Measurements from ENCODE around the gene SPTLC1. TPM values are rescaled to one million over a fixed set of nuclear protein-coding genes. Genes with fewer than 3 reads are reported as not detected.

The SPTLC1 gene
- total and polyA plus RNA-seq, 2 of the 8 experiments (the other 6 are each of a cell fraction or from before 2014, with no cell fraction given): 34.2 to 62.1 TPM

- H2BK12ac ChIP-seq (ENCODE audit: low read depth, low read length): no peak overlapping the region
- FAIRE-seq: no peak
- H2AK5ac ChIP-seq (ENCODE audit: low read depth, low read length): no peak overlapping the region
- ChIA-PET POLR2A (ENCODE audit: partially characterized antibody) (interaction anchor here (1.5 kb wide), 1 partner anchor 155 kb away, joined by 3 read pairs; no protein-coding TSS in a partner anchor), CTCF (ENCODE audit: partially characterized antibody) (interaction anchor here (0.8 to 3.5 kb wide), 3 partner anchors 45 to 651 kb away, joined by 3 to 22 read pairs (median 3); no protein-coding TSS in a partner anchor)
- H4K5ac ChIP-seq (ENCODE audit: insufficient read length, low read depth, low read length): no peak overlapping the region
- H2BK20ac ChIP-seq (ENCODE audit: low read length): no peak overlapping the region
- H4K91ac ChIP-seq (replicated peaks; ENCODE audit: insufficient read length, low read length): no peak overlapping the region
- H3K36me3 ChIP-seq (ENCODE audit: control insufficient read depth in 2 of 4, insufficient read depth in 4 of 4, low read length in 3 of 4): no peaks in the 10 kb centered on the region
- peaks cover under 1% of the 10 kb centered on the region; the same call in 1 of the 2 replicates for H3K23me2 ChIP-seq (ENCODE audit: low read depth, low read length)
- no peak overlapping the region for H2AFZ ChIP-seq (ENCODE audit: low read length)
- no peaks in the 10 kb centered on the region for H3K79me2 ChIP-seq (ENCODE audit: control insufficient read depth in 1 of 2, insufficient read depth in 2 of 2, low read length in 2 of 2)
- no peak overlapping the region for H3K4ac ChIP-seq (replicated peaks; ENCODE audit: insufficient read length, low read depth, low read length)
- 78% methylated on average over 13 of the region's 19 CpGs; no CpG with 5 or more reads in 1 of the 2 experiments for WGBS, 2 experiments (ENCODE audit: extremely low coverage in 1 of 2, insufficient coverage in 1 of 2, insufficient read length in 1 of 2, insufficient replicate concordance in 2 of 2, low coverage in 1 of 2, low lambda C conversion rate in 2 of 2, missing lambda C conversion rate in 1 of 2)
- H3K56ac ChIP-seq (replicated peaks; ENCODE audit: insufficient read length, low read depth, low read length): no peak overlapping the region
- H4K20me1 ChIP-seq (replicated peaks in 1 of 2; ENCODE audit: control insufficient read depth in 1 of 2, insufficient read depth in 2 of 2, low read length in 2 of 2): peaks cover 3% of the 10 kb centered on the region in 2 experiments
- peaks cover 3 to 11% (median 8%) of the 10 kb centered on the region in 4 experiments; a peak in 6 of 7 replicates for H3K27me3 ChIP-seq (replicated peaks in 1 of 4; ENCODE audit: control insufficient read depth in 3 of 4, extremely low read depth in 1 of 4, insufficient read depth in 3 of 4, low read length in 3 of 4)
- H3K9ac ChIP-seq (replicated peaks in 1 of 4; ENCODE audit: extremely low read depth in 1 of 4, low read depth in 3 of 4, low read length in 3 of 4): no peak overlapping the region
- no peak overlapping the region for H2BK15ac ChIP-seq (ENCODE audit: low read length)
- no peak for DNase-seq (ENCODE audit: low read depth in 1 of 2, low spot score in 2 of 2)
- H3K79me1 ChIP-seq (ENCODE audit: low read depth, low read length): no peaks in the 10 kb centered on the region
- no peak overlapping the region; the same call in 1 of the 2 replicates for H4K8ac ChIP-seq (ENCODE audit: extremely low read depth, insufficient read depth, low read length)
- TF ChIP-seq EZH2 (IDR thresholded peaks at IDR 0.05; ENCODE audit: low read depth, low read length, severe bottlenecking) (no peak), YY1 (IDR thresholded peaks at IDR 0.05; ENCODE audit: low read depth, low read length) (no peak), USF2 (IDR thresholded peaks at IDR 0.05; ENCODE audit: low read length) (no peak), KDM5A (IDR thresholded peaks at IDR 0.05; ENCODE audit: low read length) (no peak), SAP30 (IDR thresholded peaks at IDR 0.05; ENCODE audit: insufficient read depth, insufficient replicate concordance, low read length) (no peak), CBX8 (IDR thresholded peaks at IDR 0.05; ENCODE audit: borderline replicate concordance, low read depth, low read length) (no peak)
- no peak overlapping the region for H3K18ac ChIP-seq (ENCODE audit: extremely low read depth, low read length)
- no peak overlapping the region for H3K23ac ChIP-seq (ENCODE audit: insufficient read length)
- H2BK120ac ChIP-seq (replicated peaks; ENCODE audit: low read depth, low read length): no peak overlapping the region
- no peaks in the 10 kb centered on the region for H3K9me3 ChIP-seq (ENCODE audit: insufficient read depth in 2 of 2, low read depth in 1 of 2, low read length in 1 of 2)
- H3K4me1 ChIP-seq (replicated peaks in 1 of 4; ENCODE audit: control insufficient read depth in 3 of 4, insufficient read depth in 4 of 4, low read length in 3 of 4): peaks cover 0 to 9% (median 5%) of the 10 kb centered on the region in 4 experiments; a peak in 4 of 7 replicates
- no peak overlapping the region for H3K4me2 ChIP-seq (ENCODE audit: insufficient read depth in 1 of 2, low read depth in 2 of 2, low read length in 2 of 2)
- no peak overlapping the region for H3K27ac ChIP-seq (ENCODE audit: low read depth, low read length)
- no peak overlapping the region for H2BK5ac ChIP-seq (ENCODE audit: low read depth, low read length)
- H3K14ac ChIP-seq (ENCODE audit: insufficient read length): no peak overlapping the region
- no peak overlapping the region for H3K4me3 ChIP-seq (ENCODE audit: extremely low read depth in 1 of 4, insufficient read depth in 2 of 4, low read depth in 3 of 4, low read length in 4 of 4)
Observed at GRCh38 chr9:92136184-92136858, 21.1 kb upstream of the SPTLC1 start.
